Stomach (tissue), 4 donors: ENCODE results near the gene GSTCD.

Experiments
- EP300 ChIP-seq: sonication (generic); formaldehyde crosslinking; IDR thresholded peaks from one replicate; pipeline ENCODE4 v1.6.1; 2017; ENCODE audit warnings: antibody characterized with exemption
- POLR2A ChIP-seq, 4 donors: fragments of 450-650 bp; IDR thresholded peaks; one replicate each; pipeline ENCODE4 v1.6.1; 2016; ENCODE audit warnings: antibody characterized with exemption in 4 of 4, control low read depth in 2 of 4, mild to moderate bottlenecking in 1 of 4, moderate library complexity in 1 of 4
- POLR2AphosphoS5 ChIP-seq, 3 donors: sonication (generic); formaldehyde crosslinking; IDR thresholded peaks; one replicate each; pipeline ENCODE4 v1.6.1; 2016; ENCODE audit warnings: antibody characterized with exemption in 3 of 3
- TF ChIP-seq, protein P1 (sequence below), 7 experiments: fragments of 450-650 bp in 4 of 7; fragments of 200-600 bp in 3 of 7; sonication (generic) in 3 of 7; IDR thresholded peaks; one replicate each; pipeline ENCODE4 v1.5.1; 2016 to 2019; ENCODE audit warnings: antibody characterized with exemption in 7 of 7, control low read depth in 2 of 7, mild to moderate bottlenecking in 1 of 7

DNA sequence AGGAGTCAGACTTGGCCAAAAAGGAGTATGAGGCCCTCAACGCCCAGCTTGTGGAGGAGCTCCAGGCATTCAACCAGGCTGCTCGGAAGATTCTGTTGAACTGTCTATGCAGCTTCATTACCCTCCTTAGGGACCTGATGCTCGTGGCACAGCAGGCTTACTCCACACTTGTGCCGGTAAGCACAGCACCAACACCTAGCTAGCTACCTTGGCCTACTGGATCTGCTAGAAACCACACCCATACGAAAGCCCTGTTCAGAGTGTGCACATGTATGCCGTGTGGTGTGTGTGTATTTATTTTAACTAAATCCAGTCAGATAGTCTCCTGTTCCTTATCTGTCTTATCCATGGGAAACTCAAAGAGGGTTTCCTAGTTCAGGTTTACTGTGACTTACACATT lies 49.4 kb upstream of the GSTCD start:
- TF ChIP-seq, protein P1, sequence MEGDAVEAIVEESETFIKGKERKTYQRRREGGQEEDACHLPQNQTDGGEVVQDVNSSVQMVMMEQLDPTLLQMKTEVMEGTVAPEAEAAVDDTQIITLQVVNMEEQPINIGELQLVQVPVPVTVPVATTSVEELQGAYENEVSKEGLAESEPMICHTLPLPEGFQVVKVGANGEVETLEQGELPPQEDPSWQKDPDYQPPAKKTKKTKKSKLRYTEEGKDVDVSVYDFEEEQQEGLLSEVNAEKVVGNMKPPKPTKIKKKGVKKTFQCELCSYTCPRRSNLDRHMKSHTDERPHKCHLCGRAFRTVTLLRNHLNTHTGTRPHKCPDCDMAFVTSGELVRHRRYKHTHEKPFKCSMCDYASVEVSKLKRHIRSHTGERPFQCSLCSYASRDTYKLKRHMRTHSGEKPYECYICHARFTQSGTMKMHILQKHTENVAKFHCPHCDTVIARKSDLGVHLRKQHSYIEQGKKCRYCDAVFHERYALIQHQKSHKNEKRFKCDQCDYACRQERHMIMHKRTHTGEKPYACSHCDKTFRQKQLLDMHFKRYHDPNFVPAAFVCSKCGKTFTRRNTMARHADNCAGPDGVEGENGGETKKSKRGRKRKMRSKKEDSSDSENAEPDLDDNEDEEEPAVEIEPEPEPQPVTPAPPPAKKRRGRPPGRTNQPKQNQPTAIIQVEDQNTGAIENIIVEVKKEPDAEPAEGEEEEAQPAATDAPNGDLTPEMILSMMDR (IDR thresholded peaks at IDR 0.05) = no peak
- TF ChIP-seq POLR2AphosphoS5 (IDR thresholded peaks at IDR 0.05) (no peak), EP300 (no peak), POLR2A (IDR thresholded peaks at IDR 0.05) (no peak)
